GM21526 (cell line): Measurements from ENCODE around the gene SLU7.

ENCODE experiments used
- ATAC-seq: cut with Tn5 transposase; IDR thresholded peaks from one replicate; pipeline ENCODE4 v1.9.1; 2021; ENCODE audit warnings: moderate library complexity; ENCODE audit not compliant: unreplicated experiment, low FRiP score

SLU7 gene

DNA sequence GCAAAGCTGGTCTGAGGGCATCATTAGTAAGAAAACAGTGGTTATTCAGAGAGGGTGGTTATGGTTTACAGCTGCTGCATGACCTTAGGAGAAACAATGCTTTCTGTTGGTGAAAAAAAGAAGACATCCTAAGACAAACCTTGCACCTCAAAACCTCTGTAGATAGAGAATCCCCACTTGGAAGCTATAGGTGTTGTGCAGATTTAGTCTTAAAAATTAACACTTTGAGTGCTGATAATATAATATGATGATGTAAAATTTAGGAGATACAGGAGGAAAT lies 1.4 kb upstream of the SLU7 start:
- ATAC-seq: no peak

DNA sequence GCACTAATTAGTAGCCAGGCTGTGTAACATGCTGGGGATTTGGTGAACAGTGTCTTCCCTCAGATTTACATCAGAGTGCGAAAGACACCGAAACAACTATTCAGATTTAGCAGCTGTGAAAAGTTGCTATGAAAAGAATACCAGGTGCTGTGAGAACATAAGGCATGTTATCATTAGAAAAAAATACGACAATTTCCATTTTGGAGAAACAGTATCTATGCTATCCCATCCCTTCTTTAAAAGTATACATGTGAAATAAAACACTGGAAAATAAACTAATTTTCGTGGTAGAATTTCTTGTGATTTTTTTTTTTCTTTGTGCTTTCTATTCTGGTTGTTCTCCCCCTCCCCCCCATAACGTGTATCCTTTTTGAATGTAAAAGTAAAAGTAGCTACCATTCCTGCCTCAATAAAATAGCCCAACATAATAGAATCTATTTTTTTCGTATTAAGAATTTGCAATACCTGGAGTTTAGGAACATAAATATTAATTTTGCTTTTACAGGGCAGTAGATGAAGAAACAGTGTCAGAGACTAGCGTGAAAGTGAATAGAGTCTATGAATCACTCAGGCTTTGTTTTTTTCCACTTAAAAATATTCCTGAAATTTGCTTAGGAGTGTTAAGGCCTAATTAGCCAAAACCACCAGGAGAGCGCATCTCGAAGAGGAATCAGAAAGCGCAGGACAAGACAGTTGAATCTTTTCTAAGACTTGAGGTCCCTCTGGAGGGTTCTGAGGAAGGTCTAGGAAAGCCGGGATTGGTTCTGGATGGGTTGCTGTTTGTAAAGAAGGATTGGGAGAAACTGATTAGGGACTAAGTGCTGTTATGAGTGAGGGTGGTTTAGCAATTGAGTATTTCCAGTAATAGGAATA lies 813 bp upstream of the SLU7 start:
- peak; percentile 34 for ATAC-seq

DNA sequence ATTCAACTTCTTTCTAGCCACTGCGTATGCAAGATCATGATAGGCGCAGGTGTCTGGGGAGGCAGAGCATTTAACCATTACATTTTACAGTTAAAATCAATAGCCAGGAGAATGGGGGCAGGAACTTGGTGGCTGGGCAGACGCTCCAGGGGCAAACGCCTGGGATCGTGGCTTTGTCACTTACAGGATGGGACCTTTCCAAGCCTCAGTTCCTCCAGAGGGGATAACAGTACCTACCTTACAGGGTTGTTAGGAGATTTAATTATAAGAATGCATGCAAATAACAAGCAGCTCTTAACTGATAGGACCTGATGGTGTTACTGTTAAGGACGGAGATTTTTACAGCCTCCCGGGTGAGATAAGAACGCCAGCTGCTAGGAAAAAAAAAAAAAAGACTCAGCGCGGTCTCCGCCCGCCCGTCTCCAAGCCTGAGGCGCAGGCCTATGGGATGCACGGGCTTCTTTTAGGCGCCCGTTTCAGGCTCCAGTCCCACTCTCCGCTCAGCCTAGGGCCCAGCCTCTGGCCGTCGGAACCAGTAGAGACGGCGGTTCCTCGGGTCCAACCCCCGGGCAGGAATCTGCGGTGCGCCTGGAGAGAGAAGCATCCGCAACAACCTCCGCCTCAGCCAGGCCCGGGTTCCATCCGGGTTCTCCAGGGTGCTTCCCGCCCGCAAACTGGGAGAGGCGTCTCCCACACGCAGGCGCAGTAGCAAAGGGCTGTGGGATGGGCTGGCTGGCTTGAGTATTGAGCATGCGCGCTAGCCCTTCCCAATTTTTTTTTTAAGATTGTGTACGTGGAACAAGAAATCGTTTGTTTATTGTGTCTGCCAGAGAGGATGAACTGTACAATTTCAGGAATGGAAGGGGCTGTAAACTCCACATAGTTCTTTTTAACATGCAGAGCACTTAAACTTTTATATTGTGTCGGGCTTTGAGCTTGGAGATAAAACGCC lies 19.2 kb downstream of the SLU7 start, which contains the start of gene FAM200C:
Gene FAM200C (minus strand): TSS at position 653 of the 952 bp plus-strand sequence. CDS start 4,564 bp downstream, outside the sequence.
- ATAC-seq: peak; percentile 78

DNA sequence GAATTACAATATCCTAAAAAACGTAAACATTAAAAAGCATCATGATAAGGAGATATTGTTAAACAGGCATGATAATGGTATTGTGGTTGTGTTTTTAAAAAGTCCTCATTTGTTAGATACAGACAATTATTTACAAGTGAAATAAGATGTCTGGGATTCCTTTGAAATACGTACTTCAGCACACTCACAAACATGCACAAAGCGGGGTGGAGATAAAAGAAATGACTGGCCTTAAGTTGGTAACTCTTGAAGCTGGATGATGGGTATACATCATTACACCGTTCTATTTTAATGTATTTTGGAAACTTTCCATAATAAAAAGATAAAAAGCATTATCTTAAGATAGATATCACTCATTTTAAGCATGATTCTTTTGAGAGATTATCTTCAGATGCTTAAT lies 20.1 kb downstream of the SLU7 start:
- ATAC-seq: no peak

DNA sequence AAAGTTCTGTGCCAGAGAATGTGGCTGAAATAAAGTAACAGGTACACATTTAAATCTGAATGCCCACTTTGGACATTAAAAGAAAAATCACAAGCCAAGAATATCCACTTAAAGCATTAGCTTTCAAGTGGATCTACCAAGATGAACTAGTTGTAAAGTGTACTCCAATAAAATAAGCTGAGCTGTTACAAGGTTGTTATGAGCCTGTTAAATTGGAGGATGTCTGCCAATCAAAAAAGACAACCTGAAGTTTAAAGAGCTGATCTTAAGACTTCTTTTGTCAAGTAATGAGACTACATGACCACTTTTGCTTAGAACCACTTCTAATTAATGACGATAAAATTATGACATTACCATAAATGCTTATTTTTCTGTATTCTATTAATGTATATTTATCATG lies 21.4 kb downstream of the SLU7 start:
- no peak for ATAC-seq

DNA sequence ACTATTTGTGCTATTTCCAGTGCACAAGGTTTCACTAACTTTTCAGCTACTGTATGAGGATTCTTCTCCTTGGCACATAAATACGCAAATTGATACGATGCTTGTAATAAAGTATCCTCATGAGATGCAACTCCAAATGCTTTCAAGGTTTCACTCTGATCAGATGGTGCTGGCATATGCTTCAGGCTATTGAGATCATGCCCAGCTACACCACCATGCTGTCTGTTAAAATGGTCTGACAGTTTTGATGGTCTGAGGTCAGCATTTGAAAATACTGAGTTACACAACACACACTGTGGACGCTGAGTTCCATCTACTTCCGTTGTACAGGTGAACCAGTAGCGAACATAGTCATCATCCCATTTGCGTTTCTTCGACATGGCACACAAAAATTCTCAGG lies 23.8 kb downstream of the SLU7 start:
- no peak for ATAC-seq

DNA sequence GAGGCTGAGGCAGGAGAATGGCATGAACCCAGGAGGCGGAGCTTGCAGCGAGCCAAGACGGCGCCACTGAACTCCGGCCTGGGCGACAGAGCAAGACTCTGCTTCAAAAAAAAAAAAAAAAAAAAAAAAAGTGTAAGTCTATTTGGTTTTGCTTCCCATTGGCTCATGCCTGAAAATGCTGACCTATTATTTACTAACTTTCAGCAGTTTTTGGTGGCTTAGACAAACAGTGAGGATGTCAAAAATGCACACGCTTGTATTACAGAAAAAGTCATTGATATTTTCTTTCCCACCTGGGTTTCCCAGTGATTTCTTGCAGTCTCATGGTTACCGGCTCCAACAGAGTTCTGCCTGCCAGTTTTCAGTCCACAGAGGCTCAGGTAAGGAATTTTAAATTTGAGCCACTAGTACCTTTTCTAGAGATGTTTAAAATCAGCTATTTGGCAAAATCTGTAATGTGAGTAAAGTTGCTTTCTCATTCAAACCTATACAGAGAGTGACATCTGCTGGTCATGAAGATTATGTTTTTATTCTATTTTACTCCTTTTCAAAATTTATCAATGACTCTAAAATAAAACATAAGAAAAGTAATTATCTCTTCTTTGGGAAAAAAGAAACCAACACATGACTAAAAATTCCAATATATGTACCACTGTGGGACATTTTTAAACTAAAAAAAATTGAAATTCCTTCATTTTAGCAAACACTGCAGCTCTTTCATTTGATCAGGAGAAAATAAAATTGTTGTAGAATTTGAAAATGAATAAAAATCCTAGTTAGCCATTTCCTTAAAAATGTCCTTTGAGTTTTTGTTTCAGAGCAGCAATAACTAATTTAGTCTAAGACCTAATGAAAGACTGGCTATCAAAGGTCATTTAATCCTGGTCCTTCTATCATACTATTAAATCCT lies 27.8 kb downstream of the SLU7 start:
- ATAC-seq: no peak

DNA sequence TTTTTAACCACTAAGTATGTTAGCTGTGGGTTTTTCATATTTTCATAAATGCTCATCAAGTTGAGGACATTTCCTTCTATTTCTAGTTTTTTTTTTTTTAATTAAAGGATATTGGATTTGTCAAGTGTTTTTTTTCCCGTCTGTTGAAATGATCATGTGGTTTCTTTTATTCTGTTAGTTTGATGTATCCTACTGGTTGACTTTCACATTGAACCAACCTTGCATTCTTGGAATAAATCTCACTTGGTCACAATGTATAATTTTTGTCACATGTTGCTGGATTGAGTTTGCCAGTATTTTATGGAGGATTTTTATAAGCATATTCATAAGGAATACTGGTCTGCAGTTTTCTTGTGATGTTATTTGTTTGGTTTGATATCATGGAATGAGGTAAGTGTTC lies 31.4 kb downstream of the SLU7 start:
- ATAC-seq: no peak

DNA sequence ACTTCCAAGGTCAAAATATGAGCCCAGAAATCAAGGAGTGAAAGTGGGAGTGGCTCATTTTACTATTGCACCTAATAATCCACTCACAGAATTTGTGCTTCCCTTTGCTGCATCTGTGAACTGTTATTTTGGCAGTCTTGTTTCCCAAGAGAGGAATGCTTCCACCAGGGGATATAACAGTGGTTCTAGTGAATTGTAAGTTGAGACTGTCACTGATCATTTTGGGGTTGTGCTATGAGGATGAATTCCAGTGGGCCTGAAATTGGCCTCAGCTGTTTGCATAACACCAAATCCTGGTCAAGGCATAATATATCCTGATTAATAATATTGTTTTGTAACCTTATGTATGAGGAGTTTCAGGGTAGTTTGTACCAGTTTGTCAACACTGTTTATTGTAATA lies 33.4 kb downstream of the SLU7 start:
- no peak for ATAC-seq

DNA sequence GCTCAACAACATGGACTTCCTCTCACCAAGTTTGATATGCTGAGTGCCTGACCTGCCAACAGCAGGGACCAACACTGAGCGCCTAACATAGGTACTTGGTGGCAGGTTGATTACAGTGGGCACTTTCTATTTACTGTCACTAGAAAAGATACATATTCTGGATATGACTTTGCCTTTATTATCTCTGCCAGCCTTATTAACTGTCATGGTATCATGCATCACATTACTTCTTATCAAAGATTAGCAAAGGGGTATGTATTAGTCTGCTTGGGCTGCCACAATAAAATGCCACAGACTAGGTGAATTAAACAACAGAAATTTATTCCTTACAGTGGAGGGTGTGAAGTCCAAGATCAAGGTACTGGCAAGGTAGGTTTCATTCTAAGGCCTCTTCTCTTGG lies 34.2 kb downstream of the SLU7 start:
- ATAC-seq: no peak

DNA sequence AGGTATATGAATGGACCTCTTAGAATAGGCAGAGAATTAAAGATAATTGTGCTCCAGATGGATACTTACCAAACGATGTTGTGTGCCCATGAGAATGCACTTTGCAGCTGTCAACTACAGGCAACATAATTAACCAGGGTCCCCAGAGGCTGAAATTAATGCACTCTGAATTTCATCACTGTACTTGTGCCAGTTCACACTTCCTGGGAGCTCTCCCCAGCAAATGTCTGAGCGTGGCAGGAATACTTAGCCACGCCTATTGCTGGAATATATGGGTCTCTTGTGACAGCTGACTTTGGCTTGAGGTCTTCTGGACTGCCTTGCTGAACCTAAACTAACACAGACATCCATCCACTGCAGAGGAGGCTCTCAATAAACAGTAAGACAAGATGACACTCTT lies 36.5 kb downstream of the SLU7 start:
- no peak for ATAC-seq

DNA sequence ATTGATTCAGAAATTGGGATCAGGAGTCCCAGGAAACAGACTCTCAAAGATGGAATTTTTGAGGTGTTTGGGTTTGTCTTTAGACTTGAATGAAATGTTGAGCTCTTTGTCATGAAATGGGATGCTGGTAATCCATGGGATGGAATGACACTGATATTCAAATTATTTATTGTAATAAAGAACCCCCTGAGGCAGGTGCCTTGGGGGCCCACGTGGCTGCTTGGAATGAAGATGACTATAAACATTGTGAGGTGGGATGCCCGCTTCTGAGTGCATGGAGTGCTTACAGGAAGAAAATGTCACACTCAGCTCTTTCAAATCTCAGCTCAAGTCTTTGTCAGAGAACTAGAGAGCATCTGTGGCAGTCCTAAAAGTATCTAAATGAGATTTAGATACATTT lies 38.8 kb downstream of the SLU7 start:
- no peak for ATAC-seq

DNA sequence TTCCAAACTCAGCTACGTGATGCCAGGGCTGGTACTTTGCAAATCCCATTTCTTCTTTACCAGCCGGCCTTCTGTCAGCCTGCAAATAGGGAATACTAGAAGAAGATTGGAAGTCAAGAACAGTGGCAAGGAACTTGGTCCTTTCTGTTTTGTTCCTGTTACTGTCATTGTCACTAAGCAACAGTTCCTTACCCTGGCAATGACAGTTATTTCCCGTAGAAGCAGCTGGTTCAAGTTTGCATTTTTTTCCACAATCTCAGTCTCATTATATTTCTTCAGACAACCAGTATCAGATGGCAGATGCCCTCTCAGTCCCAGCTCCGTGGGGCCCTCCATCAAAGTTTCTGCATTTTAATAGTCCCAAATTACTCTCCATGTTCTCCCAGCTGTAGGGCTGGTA lies 39.4 kb downstream of the SLU7 start:
- ATAC-seq: no peak

DNA sequence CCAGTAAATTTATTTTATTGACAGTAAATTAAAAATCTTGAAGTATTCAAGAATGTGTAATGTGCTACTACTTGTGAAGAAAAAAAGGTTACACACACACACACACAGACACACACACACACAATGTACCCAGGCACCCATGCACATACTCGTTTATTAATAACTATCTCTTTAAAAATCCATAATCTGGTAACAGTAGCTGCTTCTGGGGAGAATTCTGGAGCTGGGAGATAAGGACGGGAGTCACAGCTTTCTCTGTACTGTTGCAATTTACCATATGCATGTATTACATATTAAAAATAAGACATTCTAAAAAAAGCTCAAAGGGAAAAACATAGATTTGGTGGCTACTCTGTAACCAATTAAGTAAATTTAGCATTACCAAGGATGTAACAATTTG lies 40.6 kb downstream of the SLU7 start:
- no peak for ATAC-seq

DNA sequence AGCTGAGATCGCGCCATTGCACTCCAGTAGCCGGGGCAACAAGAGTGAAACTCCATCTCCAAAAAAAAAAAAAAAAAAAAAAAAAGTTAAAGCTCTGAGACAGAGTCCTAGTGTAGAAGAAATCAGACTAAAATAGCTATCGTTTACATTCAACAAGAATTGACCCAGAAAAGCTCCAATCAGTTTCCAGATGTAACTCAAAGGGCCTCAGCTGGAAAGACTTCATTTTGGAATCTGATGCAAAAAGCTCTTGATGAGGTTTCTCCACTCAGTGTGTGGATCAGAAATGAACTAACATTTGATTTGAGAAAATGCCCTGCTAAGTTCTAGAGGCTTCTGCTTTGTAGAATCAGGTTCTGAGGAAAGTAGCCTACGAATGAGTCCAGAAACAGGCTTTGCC lies 41.2 kb downstream of the SLU7 start:
- no peak for ATAC-seq

DNA sequence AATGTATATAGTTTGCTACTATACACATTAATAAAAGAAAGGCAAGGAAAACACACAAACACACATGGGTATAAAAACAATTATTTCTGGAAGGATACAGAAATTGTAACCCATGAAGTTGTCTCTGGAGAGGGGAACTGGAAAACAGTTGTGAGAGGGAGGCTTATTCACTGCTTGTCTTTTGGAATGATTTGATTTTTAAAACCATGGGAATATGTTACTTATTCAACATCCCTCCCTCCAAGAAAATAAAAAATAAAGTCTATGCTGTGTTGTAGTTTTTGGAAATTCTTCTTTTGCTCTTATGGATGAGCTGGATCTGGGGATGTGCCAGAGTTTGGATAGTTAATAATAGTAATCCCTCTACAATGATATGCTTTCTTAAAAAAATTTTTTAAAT lies 42.5 kb downstream of the SLU7 start:
- no peak for ATAC-seq

DNA sequence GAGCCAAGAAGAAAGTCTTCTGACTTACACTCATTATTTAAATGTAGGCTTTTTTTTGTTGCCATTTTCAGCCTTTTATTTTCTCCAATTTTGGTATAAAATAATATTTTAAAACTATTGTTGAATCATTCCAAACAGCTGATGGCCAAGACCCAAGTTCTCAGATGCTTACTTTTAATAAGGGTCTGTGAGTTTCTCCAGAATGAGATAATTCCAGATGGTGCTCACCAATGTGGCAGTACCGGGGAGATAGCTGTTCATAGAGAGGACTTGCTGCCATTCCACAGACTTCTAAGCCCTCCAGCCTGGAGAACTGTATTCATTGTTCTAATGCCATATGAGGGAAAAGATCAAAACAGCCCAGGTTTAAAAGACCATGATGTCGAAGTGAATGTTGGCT lies 43.2 kb downstream of the SLU7 start:
- ATAC-seq: no peak

DNA sequence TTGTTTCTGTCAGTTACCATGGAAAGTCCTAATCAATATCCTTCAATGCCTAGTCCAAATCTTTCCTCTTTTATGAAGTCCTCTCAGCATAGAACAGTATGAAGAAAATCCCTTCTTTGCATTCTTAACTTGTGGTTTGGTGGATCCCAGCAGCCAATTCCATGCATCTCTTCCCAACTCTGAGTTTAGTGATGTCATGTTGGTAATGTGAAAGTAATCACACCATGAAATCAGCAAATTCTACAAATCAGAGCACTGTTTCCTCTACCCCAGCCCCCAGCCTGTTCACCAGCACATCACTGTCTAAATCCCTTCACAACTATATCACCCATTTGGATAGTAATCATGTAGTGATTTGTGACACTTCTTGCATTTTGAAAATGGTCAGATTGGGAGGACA lies 43.7 kb downstream of the SLU7 start:
- ATAC-seq: no peak

DNA sequence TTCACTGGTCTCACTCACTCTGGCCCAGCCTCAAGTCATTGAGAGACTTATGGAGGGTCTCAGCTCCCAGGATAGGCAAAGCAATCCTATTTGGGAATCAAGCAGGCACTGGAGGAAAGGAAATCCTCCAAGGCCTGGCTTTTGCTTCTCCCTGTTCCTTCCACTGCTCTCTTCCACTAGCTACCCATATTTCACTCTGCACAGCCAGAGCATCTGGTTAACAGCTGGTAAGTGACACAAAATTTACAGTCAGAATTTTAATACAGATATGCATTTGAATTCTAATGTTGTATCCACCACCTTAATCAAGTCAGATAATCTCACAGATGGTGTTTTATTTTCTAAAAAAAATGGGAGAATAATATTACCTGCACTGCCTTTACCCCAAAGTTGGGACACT lies 47.6 kb downstream of the SLU7 start:
- ATAC-seq: no peak

DNA sequence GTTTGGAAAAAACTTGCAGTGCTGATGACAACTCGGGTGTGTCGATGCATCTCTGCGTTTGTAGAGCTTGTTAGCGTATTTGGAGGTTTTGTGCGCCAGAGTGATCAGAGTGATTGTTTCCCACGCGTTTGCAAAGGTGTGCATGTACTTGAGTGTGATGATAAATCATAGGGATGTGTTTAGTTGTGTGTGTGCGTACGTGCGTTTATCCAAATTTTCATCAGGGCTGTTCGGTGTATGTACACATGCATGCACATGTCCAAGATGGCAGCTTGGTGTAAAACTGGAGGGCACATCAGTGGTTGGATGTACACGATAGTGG lies 48.2 kb downstream of the SLU7 start:
- no peak for ATAC-seq
